HG03460 (cell line): ENCODE measurements around the gene CALML5.

ENCODE experiments used
- ATAC-seq: cut with Tn5 transposase; IDR thresholded peaks from one replicate; pipeline ENCODE4 v1.9.1; 2021; ENCODE audit not compliant: unreplicated experiment

The CALML5 gene

DNA sequence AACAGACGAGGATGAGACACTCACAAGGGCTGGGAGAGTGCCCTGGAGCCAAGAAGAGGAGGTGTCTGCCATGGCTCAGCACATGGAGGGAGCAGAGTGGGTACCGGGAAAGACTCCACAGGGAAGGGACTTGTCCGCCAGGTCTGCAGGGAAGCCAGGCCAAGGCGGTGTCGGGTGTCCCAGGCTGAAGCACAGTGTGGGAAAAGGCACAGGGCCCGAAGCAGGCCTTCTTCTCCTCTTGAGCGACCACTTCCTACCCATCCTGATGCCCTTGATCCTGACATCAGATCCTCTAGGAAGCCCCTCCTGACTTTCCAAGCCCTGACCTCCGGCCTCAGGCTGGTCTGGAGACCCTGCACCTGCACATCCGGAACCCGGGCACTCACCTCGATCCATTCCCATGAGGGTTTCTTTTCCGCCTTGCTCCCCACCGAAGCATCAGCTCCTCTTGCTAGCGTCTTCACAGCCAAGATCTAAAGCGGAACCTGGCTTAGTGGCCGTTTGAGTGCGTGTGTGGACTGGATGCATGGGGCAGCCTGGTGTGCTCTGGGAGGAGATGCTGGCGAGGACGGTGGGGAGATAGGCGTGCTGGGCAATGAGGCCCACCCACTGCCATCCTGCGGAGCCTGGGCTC, 33.8 kb upstream of the CALML5 start:
- no peak for ATAC-seq

DNA sequence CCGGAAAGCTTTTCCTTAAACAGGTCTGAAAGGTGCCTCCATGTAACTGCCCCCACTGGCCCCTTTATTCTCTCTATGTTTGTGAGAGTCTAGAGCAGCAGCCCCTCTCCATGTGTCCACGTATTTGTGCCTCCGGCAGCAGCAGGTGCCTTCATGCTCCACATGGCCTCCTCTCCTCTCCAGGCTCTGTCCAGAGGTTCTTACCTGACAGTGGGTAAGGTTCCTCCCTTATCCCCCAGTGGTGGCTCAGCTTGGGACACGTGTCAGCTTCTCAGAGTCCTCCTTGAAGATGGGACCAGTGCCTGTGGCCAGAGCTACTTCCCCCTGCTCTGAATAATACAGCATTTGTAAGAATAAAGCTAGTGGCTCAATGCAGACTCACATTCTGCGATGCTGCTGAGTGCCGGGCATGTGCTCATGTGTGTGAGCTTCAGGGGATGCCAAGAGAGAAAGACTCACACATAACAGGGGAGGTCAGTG, 33.3 kb upstream of the CALML5 start:
- ATAC-seq, result no peak

DNA sequence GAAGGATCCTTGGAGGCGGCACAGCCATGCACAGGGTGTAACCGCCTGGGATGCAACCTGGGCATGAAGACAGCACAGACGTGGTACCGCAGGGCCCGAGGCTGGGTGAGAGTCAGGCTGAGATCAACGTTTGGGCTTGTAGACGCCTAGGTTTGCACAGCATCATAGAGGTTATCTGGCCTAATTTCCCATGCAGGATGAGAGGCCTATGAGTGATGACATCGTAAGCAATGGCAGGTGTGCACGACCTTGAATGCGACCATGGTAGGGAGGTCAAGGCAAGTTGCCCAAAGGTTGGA, 32.9 kb upstream of the CALML5 start:
- no peak for ATAC-seq

DNA sequence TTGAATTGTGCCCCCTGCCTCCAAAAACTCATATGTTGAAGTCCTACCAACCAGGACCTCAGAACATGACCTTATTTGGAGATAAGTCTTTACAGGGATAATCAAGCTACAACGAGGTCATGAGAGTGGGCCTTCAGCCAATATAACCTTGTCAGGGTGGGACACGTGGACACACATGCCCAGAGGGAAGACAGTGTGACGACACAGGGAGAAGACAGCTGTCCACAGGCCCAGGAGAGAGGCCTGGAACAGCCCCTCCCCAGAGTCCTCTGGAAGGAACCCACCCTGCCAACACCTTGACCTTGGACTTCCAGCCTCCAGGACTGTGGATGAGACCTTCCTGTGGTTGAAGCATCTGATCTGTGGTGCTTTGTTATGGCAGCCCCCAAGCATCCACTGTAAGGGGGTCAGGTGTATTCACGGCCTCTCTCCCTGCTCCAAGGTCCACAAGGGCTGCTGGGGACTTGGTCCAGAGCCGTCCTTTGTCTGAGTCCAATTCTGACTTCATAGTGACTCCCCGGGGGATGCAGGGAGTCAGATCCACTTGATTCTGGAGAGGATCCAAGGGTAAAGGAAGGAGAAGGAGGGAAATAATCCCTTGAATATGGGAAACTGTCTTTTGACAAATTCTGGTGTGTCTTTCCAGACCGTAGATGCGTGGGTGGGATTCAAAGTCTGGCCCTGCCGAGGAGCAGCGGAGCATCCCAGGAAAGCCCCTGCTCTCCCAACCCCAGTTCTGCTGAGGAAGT, 32.4 kb upstream of the CALML5 start:
- no peak for ATAC-seq

DNA sequence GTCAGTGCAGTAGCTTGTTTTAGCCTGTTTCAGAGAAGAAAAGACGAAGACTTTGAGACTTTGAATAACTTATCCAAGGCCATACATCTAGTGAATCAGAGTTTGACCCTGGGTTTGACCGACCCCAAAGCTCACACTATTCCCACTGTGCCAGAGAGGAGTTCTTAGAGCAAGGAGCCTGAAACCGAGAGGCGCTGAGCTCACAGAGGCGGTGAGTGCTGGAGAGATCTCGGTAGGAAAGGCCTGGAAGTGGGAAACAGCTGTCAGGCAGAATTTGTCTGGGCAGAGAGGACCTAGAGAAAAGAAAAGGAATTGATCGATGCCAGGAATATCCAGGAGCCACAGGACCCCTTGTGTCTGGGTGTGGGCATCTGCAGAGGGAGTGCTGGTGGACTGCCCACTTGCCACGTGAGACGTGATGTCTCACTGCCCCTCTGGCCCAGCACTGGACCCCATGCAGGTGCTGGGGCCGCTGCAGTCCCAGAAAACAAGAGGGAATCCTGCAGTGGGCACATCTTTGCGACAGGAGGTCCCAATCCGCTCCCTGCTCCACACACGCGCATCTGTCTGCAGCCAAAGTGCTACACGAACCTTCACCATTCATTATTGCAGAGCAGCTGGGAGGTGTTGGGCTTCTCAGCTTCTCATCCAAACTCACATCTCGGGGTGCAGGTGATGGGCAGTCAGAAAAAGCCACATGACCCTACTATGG, 31.6 kb upstream of the CALML5 start:
- ATAC-seq, result no peak

DNA sequence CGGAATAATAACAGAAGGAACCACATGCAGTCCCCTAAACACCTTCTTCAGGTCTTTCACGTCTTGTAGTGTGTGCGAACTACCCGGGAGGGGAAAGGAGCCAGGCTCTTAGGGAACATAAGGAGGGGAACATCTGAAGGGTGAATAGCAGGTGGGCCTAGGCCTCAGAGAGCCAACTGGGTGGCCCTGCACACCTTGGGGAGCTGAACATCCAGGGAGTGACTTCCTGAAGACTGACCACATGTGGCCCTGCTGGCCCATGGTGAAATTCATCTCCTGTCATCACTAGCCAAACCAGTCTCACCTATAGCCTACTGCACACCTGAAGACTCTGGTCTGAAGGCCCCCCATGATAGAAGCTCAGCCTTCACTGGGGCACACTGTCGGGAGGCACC, 31.0 kb upstream of the CALML5 start:
- no peak for ATAC-seq

DNA sequence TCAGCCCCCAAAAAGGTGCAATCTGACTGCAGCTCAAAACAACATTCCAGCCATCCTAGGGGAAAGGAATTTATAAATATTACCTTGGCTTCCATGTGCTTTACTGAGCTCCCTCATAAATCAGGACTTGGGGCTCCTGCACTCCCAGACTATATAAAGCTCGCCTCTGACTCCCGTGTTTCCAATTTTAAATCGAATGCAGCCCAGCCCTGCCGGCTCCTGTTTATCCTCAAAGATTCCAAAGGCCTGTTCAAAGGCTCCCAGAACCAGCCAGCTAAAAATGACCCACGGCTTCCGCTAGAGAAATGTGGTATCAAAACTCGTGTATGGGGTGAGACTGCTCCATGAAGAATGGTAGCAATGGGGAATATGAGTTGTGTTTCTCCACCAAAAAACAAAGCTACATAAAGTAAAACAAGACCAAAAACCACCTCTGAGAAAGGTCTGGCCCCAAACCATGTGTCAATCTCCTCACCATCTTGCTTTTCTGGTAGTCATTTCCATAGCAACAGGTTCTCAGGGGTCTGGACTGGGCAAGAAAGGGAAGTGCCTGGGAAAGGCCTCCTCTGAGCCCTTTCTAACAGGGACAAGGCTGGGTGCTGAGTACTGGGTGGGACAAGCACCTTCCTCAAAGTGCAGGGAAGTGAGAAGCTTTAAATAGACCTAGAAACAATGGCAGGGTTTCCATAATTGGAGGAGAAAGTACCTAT, 30.5 kb upstream of the CALML5 start:
- no peak for ATAC-seq

DNA sequence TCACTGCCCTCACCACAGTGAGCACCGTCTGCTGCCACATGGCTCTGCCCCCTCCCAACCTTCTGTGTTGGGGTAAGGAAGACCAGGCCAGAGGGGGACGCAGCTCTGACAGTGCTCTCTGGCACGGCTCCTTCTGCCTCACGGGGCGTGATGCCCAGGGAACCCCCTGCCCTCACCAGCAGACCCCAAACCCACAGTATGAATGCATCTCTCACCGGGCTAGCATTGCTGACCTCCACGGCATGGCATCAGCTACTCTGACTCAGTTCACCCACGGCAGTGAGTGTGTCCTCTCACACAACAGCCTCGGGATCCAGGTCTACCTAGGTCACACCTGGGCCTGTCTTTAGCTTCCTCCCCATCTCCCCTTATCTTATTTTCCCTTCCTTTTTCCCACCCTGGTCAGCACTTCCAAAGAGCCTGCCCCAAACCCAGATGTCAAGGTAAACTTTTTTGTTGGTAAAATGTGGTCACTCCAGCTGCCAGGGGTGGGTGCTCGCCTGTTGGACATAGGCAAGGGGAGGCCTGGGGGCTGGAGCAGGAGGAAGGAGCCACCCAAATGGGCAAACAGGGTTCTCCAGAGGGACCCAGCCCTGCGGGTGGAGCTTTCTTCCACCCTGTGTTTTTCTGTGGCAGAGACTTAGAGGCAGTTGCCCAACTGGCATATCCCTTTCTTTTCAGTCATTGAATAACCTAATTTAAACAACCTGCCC, 29.8 kb upstream of the CALML5 start:
- no peak for ATAC-seq

DNA sequence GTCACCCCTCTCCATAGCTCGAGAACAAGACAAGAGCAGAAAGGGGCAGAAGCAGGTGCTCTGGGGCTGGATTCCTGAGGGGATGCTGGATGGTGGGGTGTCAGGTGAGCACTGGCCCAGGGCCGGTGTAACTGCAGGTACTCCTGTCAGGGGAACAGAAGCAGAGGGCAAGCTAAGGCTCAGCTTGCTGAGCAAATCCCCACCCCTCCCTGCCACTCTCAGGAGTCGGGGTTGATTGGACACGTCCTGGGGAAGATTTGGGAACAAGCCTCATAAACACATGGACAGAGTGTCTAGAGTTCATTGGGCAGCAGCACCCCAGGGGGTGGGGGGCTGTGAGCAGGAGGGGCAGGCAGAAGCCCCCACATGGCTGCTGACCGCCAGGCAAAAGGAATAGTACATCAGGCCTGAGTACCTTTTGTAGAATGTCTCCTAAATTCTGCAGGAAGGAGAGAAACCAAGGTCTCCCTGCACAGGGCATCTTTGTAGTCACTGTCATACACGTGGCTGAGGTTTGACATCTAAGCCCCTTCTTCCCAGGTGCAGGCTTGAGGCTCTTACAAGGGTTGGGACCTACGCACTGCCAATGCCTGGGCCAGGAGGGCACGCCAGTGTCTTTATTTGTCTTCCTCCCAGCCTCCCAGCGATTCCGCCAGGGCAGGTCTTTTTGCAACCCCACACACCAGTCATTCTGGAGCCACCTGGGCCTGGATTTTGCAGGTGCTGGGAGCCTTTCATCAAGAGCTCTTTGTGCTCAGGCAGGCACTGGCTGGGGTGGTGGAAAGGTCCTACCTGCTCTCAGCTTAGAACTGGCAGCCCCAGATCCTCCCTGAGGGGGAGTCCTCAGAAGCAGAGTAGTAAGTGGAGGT, 28.2 kb upstream of the CALML5 start:
- no peak for ATAC-seq

DNA sequence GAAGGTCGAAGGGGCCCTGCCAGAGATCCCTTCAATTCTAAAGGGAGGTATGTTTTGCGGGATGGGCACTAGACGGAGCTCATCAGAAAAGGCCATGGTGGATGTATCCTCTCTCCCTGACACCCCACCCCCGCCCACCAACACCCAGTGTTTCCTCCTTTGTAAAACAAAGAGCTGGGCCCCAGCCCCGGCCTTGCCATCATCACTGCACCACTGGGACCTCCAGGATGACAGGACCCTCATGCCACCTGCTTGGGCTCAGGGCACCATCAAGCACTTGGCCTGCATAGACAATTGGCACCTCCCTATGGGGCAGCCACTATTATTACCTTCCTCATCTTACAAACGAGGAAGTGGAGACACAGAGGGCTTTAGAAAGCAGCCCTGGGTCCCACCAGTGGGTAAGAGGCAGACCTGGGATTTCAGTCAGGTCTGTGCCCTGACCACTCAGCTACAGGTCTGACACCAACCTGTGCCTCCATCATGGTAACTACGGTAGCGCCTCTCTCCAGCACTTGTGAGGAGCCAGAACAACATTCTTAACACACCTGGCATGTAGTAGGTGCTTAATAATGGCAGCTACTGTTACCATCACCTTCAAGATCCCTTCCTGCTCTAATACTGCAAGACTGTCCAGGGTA, 27.4 kb upstream of the CALML5 start:
- ATAC-seq, result no peak

DNA sequence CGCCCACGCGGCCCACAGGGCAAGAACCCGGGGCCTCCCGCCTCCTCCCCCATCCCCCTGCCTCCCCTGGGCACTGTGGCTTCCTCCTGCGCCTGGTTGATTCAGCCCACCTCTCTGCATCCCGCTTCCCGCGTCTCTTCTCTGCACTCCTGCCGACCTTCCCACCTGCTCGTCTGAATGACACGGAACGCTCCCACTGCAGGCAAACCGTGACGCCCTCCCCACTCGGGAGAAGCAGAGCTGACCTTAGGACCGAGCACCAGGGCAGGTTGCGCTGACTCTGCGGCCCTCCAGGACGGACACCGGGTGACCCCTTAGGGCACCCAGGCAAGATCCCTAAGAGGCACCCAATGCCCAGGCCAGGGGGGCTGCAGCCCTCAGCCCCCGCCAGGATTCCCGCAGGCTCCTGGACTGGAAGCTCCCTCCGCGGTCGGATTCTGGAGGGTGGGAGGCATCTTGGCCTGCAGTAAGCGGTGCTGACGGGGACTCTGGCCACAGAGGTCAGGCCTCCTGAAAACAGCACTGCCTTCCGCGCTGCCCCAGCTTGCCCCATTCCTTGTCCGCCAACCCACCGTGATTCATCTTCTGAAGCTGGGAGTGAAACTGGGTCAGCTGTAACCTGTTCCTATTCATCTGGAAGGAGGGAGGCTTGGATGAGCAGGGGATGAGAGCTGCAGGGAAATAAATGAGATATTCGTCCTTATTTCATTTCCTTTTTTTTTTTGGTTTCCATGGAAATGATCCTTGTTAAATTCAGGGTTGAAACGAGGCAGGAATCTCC, 26.4 kb upstream of the CALML5 start:
- ATAC-seq, result no peak

DNA sequence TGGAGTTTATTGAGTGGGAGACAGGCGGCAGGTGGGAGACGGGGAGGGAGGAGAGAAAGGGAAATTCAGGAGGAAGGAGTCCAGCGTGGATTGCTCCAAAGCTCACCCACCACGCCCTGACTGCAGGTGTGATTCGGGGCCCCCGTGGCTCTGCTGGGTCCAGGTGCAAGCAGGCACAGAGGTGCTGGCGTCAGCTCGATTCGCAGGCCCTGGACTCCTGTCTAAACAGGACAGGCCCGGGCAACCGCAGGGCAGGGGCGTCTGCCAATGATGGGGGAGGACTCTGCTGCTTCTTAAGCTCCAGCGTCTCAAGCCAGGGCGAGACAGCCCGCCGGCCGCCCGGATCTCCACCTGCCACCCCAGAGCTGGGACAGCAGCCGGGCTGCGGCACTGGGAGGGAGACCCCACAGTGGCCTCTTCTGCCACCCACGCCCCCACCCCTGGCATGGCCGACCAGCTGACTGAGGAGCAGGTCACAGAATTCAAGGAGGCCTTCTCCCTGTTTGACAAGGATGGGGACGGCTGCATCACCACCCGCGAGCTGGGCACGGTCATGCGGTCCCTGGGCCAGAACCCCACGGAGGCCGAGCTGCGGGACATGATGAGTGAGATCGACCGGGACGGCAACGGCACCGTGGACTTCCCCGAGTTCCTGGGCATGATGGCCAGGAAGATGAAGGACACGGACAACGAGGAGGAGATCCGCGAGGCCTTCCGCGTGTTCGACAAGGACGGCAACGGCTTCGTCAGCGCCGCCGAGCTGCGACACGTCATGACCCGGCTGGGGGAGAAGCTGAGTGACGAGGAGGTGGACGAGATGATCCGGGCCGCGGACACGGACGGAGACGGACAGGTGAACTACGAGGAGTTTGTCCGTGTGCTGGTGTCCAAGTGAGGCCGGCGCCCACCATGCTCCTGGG, 25.5 kb upstream of the CALML5 start, which contains the start of gene CALML3:
TSS of gene CALML3 (plus strand) at position 321 of the 920 bp plus-strand sequence. CDS start at position 446, 125 bp downstream.
- no peak for ATAC-seq

DNA sequence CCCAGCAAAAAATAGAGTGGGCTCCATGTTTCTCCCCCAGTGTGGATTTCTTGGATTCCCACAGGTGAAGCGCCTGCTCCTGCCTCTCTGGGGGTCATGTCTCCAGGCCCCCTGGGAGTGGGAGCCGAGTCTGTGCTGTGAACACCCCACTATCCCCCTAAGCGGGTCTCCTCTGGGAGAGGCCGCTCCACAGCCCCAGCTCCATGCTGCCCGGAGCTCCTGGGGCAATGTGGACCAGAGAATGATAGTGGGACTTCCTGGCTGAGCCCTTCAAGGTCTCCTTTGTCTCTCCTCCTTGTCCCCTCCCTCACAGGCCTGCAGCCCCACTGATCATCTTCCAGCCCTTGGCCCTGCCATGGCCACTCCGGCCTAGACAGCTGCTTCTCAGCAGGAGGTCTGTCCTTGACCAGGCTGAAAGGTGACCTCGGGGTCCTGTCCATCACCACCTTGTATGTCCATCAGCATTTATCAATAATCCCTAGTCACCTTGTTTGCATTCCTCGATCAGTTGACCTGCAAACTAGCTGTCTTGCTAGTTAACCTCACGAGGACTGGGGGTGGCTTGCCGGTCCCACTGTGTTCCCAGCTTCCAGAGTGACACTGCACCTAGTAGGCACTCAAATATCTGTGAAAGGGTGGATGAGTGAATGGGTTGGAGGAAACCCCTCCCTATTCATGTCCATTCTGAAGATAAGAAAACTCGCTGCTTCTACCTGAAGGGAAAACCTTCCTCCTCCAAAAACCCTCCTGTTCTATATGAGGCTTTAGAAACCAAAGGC, 24.6 kb upstream of the CALML5 start:
- ATAC-seq, result no peak

DNA sequence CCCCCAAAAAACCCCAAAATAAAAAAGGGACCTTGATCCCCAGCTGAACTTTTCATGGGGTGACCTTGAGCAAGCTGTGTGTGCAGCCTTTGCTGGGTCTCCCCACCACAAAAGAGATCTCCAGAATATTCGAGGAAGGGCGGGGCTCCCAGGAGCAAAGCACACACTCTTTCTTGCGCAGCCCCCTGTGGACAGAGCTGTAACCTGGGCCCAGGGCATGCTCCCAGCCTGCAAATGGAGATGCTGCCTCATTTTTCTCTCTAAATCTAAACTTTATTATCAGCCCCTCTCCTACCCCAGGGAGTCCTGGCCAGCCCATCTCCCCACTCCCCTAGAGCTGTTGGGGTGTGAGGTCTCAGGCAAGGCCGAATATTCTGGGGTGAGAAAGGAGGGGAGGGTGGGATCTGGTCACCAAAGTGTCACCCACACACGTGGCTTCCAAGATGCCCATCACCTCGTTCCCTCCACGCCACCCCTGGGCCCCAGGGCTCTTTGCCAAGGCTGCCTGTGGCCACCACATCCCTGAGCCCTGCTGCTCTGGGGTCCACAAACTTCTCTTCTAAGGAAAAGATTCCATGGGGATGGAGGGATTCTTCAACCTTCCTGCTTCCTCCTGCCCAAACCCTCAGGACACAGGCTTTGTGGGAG, 23.7 kb upstream of the CALML5 start:
- no peak for ATAC-seq

DNA sequence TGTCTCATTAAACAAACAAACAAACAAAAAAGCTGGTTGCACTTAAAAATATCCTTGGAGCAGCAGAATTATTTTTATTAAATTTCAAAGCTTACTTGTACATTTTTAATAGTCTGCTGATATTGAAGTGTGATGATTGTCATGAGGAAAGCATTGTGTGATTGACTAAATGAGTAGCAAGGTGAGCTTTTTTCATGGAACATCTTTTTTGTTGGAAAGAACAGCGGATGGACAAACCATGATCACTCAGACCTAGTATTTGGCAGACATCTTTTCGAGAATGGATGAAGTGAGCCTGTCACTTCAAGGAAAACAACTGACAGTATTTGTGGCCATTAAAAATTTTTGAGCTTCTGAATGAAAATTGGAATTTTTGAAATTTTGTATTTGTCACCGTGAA, 19.7 kb upstream of the CALML5 start:
- no peak for ATAC-seq

DNA sequence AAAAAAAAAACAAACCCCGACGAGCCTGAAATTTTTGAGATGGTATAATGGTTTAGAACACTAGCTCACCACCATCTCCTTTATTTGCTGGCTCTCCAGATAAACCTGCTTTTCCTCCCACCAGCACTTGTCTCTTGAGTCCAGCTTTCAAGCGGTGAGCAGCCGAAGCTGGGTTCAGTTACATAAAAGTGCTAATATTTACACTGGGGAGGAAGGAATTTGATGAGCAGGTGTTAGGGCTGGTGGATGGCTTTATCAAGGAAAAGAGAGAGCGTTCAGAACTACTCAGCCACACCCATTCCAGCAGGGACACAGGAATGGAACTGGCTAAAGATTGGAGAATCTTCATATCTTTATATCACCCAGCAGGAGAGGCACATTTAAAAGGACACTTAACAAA, 18.8 kb upstream of the CALML5 start:
- no peak for ATAC-seq
